Urothelium cell line (cell line): Measurements from ENCODE around the gene POU3F3.

Experiments
- DNase-seq: peaks from one replicate; pipeline ENCODE4 v3.0.0; 2011; ENCODE audit warnings: low spot score, mixed read lengths
- FAIRE-seq: peaks from 2 replicates; lab custom pipeline; 2011; peaks lifted over from hg19 to GRCh38; lab: Jason Lieb, UNC

Gene POU3F3

GRCh38 chr2:104872866-104873688 is 19.2 kb downstream of the POU3F3 start:
- peak; percentile 90 for DNase-seq
- FAIRE-seq = peak; percentile 91

- FAIRE-seq (no peak), DNase-seq (no peak)
These were observed 19.8 kb downstream of the POU3F3 start for GRCh38 chr2:104873689-104874054.

GRCh38 chr2:104874230-104874629 is 20.3 kb downstream of the POU3F3 start:
- FAIRE-seq = no peak
- DNase-seq = no peak

GRCh38 chr2:104875262-104875661 is 21.3 kb downstream of the POU3F3 start:
- DNase-seq (no peak), FAIRE-seq (no peak)

GRCh38 chr2:104876606-104877570 is 23.0 kb downstream of the POU3F3 start:
- DNase-seq (no peak), FAIRE-seq (no peak)

GRCh38 chr2:104878863-104879512 is 25.1 kb downstream of the POU3F3 start:
- DNase-seq (no peak), FAIRE-seq (peak; percentile 99)

- no peak for DNase-seq
- no peak for FAIRE-seq
These were observed 26.2 kb downstream of the POU3F3 start for GRCh38 chr2:104880076-104880475.

- FAIRE-seq (no peak), DNase-seq (no peak)
These were observed 29.4 kb downstream of the POU3F3 start for GRCh38 chr2:104883357-104883756.

GRCh38 chr2:104885119-104885782 is 31.3 kb downstream of the POU3F3 start:
- FAIRE-seq (no peak), DNase-seq (no peak)

- no peak for DNase-seq
- no peak for FAIRE-seq
These were observed 33.8 kb downstream of the POU3F3 start for GRCh38 chr2:104887676-104888075.

- FAIRE-seq (no peak), DNase-seq (no peak)
These were observed 34.8 kb downstream of the POU3F3 start for GRCh38 chr2:104888489-104889258.

- DNase-seq (no peak), FAIRE-seq (no peak)
These were observed 35.5 kb downstream of the POU3F3 start for GRCh38 chr2:104889291-104889959.

- FAIRE-seq = no peak
- DNase-seq = no peak
These were observed 36.2 kb downstream of the POU3F3 start for GRCh38 chr2:104889960-104890684.

- DNase-seq = no peak
- no peak for FAIRE-seq
These were observed 36.8 kb downstream of the POU3F3 start for GRCh38 chr2:104890685-104891069.

GRCh38 chr2:104891145-104891544 is 37.2 kb downstream of the POU3F3 start:
- DNase-seq (no peak), FAIRE-seq (no peak)

- DNase-seq (no peak), FAIRE-seq (no peak)
These were observed 42.5 kb downstream of the POU3F3 start for GRCh38 chr2:104896446-104896845.

GRCh38 chr2:104897515-104898184 is 43.7 kb downstream of the POU3F3 start:
- FAIRE-seq (peak; percentile 66), DNase-seq (peak; percentile 70)

GRCh38 chr2:104900608-104901007 is 46.7 kb downstream of the POU3F3 start:
- DNase-seq (no peak), FAIRE-seq (no peak)
